HFF-Myc (cell line): Measurements from ENCODE around the gene CCNK.

ENCODE experiments used
- DNase-seq: peaks from one replicate; pipeline ENCODE4 v3.0.0-alpha.2; 2011; ENCODE audit warnings: low read depth; ENCODE audit errors: extremely low read depth
- H3K4me3 ChIP-seq: replicated peaks from 2 replicates; pipeline ENCODE4 v1.5.1; 2011; ENCODE audit warnings: low read depth, mild to moderate bottlenecking, control low read depth, low read length
- CTCF ChIP-seq: IDR thresholded peaks from 2 replicates; pipeline ENCODE4 v1.5.1; 2012; ENCODE audit warnings: mild to moderate bottlenecking, low read depth, low read length, control low read depth; ENCODE audit errors: missing control alignments

Gene CCNK

DNA sequence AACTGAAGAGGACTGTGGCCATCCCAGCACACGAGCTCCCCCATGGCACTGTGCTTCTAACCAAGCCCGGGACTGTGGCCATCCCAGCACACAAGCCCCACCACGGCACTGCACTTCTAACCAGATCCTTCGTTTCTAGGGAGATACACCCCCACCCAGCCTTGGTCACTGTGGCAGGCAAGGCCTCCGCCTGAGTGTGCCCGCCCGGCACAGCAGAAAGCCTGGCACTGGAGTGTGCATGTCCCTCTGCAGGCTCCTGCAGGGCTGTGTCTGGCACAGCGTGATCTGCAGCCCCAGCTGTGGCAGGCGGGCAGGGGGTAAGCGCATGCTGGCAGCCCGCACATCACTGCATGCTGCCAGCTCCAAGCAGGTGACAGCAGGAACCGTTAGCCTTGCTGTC lies 73.0 kb downstream of the CCNK start:
- TF ChIP-seq CTCF, result no peak
- no peak overlapping the region for H3K4me3 ChIP-seq
- no peak for DNase-seq

DNA sequence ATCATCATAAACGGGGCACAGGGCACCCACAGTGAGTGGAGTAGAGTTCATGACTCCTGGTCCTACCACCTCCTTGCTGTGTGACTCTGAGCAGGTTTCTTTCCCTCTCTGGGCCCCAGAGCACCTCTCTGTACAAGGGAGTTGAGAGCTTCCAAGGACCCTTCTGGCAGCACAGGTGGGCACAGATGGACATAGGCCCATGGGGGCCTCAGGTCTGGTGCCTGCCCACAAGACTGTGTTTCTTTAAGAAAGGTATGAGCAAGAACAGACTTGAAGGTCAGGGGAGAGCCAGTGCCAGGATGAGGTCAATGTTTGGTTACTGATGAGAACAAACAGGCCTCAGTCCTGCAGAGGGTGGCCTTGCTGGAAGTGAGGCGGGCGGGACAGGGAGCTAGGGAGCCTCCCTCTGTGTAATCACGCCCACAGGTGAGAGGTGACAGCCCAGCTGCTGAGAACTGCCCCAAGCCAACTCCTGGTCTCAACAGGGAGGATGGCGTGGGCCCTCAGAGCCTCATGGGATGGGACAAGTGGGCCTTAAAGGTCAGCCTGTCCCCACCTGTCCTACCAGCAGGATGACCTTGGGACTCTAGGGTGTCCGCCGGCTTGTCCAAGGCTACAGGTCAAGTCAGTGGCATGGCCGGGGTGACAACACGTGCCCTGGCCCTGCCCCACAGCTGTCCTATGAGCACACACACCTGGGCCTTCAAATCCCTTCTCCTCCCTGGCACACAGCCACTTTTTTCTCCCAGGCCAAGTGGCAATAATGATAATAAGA lies 73.7 kb downstream of the CCNK start:
- H3K4me3 ChIP-seq, result no peak overlapping the region
- no peak for DNase-seq
- no peak for TF ChIP-seq CTCF

DNA sequence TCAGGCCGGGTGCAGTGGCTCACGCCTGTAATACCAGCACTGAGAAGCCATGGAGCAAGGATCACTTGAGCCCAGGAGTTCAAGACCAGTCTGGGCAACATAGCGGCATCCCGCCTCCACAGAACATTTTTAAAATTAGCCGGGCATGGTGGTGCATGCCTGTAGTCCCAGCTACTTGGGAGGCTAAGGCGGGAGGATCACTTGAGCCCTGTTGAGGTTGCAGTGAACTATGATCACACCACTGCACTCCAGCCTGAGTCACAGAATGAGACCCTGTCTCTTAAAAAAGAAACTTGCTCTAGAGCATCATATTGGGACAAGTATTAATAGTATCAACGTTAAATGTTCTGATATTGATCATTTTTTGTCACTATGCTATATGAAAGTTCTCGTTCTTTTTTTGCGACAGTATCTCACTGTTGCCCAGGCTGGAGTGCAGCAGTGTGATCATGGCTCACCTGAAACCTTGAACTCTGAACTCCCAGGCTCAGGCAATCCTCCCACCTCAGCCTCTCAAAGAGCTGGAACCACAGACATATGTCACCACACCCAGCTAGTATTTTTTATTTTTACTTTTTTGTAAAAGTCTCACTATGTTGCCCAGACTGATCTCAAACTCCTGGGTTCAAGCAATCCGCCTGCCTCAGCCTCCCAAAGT lies 75.1 kb downstream of the CCNK start:
- H3K4me3 ChIP-seq, result no peak overlapping the region
- DNase-seq, result no peak
- no peak for TF ChIP-seq CTCF

DNA sequence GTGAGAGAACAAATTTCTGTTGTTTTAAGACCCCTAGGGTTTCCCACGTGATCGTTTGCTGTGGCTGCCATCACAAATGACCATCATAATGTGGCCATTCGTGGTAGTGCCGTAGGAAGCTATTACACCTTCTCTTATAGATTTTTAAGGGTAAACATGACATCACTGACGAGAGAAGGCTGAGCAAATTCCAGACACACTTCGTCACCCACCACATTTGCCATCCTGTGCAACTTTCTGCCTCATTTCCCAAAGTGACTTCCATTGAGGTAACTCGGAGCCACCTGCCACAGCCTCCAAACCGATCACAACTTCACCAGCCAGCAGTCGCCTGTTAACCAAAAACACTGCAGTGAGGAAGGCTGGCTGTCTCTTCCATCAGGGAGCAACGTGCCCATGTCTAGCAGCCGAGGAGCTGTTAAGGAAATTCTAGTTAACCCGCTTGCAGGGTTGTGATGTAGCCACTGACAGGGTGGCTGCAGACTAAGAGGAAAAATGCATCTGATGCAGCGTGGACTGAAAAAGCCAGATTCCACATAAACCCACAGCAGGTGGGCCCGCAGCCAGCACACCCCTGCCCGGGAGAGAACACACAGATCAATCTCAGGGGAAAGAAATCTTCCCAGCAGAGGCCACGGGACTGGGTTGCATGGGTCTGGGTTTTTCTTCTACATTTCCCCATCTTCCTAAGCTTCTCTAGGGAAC lies 78.2 kb downstream of the CCNK start:
- H3K4me3 ChIP-seq, result no peak overlapping the region
- no peak for DNase-seq

GRCh38 chr14:99560403-99560802 lies 79.2 kb downstream of the CCNK start:
- no peak for TF ChIP-seq CTCF
- no peak for DNase-seq
- no peak overlapping the region for H3K4me3 ChIP-seq

More for the DNA sequence above, 78.2 kb downstream of the CCNK start:
- TF ChIP-seq CTCF, result no peak

DNA sequence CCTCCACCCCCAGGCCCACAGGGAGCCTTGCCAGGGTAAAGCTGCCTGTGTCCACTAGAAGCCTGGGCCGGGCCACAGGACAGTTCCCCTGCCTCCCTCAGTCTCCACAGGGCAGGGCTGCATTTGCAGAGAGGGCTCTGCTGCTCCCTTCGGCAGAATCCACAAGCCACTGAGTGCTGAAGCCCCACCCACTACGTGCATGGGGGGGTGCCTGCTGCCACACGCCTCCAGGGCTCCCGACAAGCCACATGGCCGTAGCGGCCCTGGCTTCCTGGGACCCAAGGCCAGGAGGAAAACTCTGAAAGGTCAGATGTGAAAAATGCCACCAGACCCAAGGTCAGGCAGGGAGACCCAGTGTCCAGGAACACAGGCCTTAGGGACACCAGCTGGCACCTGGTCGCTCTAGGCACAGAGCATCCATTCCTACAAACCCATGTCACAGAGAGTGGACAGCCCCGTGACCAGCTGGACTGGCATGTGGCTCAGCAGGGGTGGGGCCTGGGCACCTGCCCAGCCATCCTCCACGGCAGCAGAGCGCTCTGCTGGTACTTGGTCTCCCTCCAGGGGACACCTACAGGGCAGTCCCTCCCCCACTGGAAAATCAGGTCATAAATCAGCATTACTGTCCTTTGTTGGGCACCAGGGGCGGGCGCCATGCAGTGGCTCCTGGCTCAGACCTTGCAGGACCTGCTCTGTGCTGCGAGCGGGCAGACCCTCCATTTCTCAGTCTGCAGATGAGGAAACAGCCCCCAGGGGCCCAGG lies 79.9 kb downstream of the CCNK start:
- no peak for DNase-seq
- H3K4me3 ChIP-seq, result no peak overlapping the region
- TF ChIP-seq CTCF, result no peak
